ENCODE measurements around the gene PIEZO1.

Gene PIEZO1

DNA sequence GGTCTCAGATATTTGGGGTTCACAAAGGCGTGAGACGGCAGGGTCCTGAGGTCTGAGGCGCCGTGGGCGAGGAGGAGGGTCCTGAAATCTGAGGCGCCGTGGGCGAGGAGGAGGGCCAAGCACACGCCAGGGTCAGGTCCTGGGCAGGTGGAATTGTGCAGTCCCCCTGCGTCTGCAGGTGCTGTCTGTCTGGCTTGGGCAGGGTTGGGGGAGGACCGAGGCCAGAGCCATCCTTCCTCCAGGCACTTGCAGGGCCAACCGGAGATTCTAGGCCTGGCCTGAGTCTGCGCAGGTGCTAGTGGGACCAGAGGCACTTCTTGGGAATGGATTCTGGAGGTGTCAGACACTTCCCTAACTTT, 29.1 kb upstream of the PIEZO1 start:
- Mint-ChIP-seq H3K4me3 (no peak overlapping the region), H3K27ac (no peak overlapping the region), H3K9me3 (no peaks in the 10 kb centered on the region), H3K36me3 (ENCODE audit: low read depth) (no peaks in the 10 kb centered on the region), H3K27me3 (ENCODE audit: low read depth, poor library complexity) (peaks cover 3% of the 10 kb centered on the region), H3K4me1 (peaks cover 22% of the 10 kb centered on the region)
- TF ChIP-seq, protein P1, sequence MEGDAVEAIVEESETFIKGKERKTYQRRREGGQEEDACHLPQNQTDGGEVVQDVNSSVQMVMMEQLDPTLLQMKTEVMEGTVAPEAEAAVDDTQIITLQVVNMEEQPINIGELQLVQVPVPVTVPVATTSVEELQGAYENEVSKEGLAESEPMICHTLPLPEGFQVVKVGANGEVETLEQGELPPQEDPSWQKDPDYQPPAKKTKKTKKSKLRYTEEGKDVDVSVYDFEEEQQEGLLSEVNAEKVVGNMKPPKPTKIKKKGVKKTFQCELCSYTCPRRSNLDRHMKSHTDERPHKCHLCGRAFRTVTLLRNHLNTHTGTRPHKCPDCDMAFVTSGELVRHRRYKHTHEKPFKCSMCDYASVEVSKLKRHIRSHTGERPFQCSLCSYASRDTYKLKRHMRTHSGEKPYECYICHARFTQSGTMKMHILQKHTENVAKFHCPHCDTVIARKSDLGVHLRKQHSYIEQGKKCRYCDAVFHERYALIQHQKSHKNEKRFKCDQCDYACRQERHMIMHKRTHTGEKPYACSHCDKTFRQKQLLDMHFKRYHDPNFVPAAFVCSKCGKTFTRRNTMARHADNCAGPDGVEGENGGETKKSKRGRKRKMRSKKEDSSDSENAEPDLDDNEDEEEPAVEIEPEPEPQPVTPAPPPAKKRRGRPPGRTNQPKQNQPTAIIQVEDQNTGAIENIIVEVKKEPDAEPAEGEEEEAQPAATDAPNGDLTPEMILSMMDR (IDR thresholded peaks at IDR 0.05), result no peak
- no peak for DNase-seq

DNA sequence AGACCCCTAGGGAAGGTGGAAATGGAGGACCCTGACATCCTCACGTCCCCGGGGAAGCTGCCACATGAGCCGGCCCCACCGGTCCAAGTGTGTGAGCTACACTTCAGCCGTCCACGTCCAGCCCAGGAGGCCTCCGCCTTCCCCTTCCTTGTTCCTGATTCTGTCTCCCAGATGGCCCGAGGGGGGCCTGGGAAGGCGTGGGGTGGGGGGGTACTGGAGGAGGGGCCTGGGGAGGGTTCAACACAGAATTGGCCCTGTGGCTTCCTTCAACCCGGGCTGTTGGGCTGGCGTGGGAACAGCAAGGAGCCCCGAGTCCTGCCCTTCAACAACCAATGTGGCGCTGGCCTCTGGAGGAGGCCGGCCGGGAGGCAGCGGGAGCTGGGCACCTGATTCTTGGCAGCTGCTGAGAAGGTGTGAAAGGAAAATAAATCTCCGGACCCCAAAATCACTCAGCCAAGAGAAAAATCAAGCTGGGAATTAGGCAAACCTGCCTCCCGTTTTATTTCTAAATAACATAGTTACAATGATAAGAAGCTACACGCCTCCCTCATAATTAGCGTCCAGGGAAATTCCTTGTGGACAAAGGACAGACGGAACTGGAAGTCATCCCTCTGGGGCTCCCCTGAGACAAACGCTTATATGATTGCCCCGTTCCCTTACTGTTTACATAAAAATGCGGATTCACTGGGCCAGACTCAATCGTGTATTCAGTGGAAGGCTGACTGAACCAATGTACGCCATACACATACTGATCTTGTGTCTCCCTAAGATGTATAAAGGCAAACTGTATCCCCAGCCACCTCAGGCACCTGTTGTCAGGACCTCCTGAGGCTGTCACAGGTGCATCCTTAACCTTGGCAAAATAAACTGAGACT, 28.5 kb upstream of the PIEZO1 start:
- peak overlapping the region; percentile 48 for H3K4me3 Mint-ChIP-seq
- TF ChIP-seq, protein P1 (IDR thresholded peaks at IDR 0.05), result no peak
- H3K27me3 Mint-ChIP-seq (ENCODE audit: low read depth, poor library complexity), result peaks cover 3% of the 10 kb centered on the region
- no peaks in the 10 kb centered on the region for H3K9me3 Mint-ChIP-seq
- no peak for DNase-seq
- peaks cover 19% of the 10 kb centered on the region for H3K4me1 Mint-ChIP-seq
- peaks cover 2% of the 10 kb centered on the region for H3K36me3 Mint-ChIP-seq (ENCODE audit: low read depth)
- H3K27ac Mint-ChIP-seq, result no peak overlapping the region

DNA sequence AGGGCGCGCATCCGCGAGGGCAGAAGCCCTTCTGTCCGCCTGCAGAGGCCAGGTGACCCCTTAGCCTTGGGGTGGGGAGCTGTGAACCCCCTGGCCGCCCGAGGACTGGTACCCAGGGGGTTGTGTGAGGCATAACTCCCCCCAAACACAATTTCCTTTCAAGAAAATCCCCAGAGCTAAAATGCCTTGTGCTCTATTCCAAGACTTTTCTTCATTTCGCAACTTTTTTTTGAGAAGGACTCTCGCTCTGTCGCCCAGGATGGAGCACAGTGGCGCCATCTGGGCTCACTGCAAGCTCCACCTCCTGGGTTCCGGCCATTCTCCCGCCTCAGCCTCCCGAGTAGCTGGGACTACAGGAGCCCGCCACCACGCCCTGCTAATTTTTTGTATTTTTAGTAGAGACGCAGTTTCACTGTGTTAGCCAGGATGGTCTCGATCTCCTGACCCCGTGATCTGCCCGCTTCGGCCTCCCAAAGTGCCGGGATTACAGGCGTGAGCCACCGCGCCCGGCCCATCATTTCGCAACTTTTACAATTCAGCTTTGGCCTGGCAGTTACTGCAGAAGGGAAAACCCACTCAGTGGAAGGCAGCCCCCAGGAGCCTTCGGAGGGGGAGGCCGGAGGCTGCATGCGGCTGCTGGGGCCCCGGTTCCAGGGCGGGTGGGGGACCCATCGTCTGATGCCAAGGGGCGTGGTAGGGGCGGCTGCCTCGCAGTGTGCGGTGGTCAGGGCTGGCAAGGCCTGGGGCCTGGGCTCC, 27.7 kb upstream of the PIEZO1 start:
- TF ChIP-seq, protein P1 (IDR thresholded peaks at IDR 0.05), result no peak
- no peak for DNase-seq
- H3K27me3 Mint-ChIP-seq (ENCODE audit: low read depth, poor library complexity), result peaks cover 3% of the 10 kb centered on the region

DNA sequence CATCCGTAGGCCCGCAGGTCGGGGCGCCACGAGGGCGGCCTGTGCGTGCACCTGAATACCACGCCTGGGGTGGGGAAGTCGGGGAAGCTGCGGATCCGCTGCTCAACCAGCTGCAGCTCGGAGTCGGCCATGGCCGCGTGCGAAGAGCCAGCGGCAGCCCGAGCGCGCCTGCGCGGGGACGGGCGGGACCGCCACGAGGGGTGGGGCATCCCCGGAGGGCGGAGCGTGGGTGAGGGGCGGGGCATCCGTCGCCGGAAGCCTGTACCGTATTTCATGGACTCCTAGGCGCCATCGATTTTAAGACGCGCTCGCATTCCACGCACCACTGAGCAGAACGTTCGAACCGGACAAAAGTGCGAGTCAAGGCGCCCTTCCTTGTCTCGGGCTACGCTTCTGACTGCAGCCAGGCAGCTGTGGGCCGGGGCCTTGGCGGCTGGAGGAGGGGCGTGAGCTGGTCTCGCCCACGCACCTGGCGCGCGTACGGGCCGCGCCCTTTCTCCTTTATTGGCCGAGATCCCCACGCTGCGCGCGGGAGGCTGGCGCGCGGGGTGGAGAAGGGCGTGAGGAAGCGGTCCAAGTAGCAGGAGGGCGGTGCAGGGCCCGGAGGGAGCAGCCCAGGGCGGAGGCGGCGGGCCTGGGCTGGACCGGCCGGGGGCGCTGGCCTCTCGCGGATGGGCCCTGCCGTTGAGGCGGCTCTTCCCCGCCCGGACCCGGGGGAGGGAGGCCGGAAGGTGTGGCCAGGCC, 26.9 kb upstream of the PIEZO1 start, which contains the start of gene APRT:
Gene APRT, minus strand, starts transcription at position 160 of the 744 bp plus-strand sequence. Its CDS starts 29 bp downstream, at position 131.
- H3K27me3 Mint-ChIP-seq (ENCODE audit: low read depth, poor library complexity), result peaks cover 3% of the 10 kb centered on the region
- H3K4me3 Mint-ChIP-seq, result peak within 1 kb of the TSS; percentile 86
- DNase-seq, result peak; percentile 99
- H3K27ac Mint-ChIP-seq, result peak within 1 kb of the TSS; percentile 98
- peaks cover 5% of the 10 kb centered on the region for H3K36me3 Mint-ChIP-seq (ENCODE audit: low read depth)
- TF ChIP-seq, protein P1 (IDR thresholded peaks at IDR 0.05), result no peak
- H3K4me1 Mint-ChIP-seq, result peaks cover 12% of the 10 kb centered on the region
- no peaks in the 10 kb centered on the region for H3K9me3 Mint-ChIP-seq

More for the DNA sequence above, 27.7 kb upstream of the PIEZO1 start:
- H3K27ac Mint-ChIP-seq, result no peak overlapping the region
- peak overlapping the region; percentile 76 for H3K4me3 Mint-ChIP-seq
- H3K36me3 Mint-ChIP-seq (ENCODE audit: low read depth), result peaks cover 5% of the 10 kb centered on the region
- H3K4me1 Mint-ChIP-seq, result peaks cover 12% of the 10 kb centered on the region
- H3K9me3 Mint-ChIP-seq, result no peaks in the 10 kb centered on the region

DNA sequence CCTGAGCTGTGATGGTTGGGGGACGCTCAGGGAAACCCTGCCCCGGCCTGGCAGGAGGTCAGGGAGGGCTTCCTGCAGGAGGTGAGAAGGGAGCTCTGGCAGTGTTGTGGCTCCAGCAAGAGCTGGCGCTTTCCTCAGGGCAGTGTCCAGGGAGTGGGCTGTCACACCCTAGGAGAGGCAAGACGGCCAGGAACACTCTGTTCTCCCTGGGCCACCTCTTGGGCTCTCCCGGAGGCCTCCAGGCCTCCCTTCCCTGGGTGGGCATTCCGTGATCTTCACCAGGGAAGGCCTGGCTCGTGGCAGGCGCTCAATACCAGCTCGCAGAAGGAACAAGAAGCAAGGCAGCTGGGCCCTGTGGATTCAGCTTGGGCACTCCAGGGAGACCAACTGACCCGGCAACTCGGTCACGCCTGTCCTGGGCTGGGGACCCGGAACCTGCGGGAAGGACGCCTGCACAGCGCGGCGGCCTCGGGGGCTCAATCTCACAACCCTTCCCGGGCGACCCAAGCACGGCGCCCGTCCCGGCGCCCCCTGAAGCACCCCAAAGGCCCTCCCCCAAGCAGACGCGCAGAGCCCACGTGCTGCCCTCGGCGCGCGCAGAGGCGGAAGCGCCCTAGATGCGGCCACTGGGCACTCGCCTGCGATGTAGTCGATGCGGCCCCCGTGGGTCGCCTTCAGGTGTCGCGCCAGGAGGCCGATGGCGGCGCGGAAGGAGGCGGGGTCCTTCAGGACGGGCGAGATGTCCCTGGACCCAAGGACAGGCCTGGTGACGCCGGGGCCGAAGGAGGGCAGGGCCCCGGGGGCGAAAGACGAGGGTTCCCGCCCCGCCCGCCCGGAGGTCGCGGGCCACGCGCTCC, 26.1 kb upstream of the PIEZO1 start:
- peak; percentile 58 for DNase-seq
- Mint-ChIP-seq H3K27me3 (ENCODE audit: low read depth, poor library complexity) (peaks cover 3% of the 10 kb centered on the region), H3K4me1 (peaks cover 12% of the 10 kb centered on the region), H3K9me3 (no peaks in the 10 kb centered on the region), H3K36me3 (ENCODE audit: low read depth) (peaks cover 5% of the 10 kb centered on the region), H3K27ac (peak overlapping the region; percentile 68), H3K4me3 (peak overlapping the region; percentile 84)
- TF ChIP-seq, protein P1 (IDR thresholded peaks at IDR 0.05), result no peak
